Panc1 (cell line): ENCODE measurements around the gene TANK.

Source experiments
- POLR2AphosphoS5 ChIP-seq: IDR thresholded peaks from 2 replicates; pipeline ENCODE4 v1.6.1; 2012; ENCODE audit warnings: mild to moderate bottlenecking, low read depth, low read length, moderate library complexity
- SIN3A ChIP-seq: IDR thresholded peaks from 2 replicates; pipeline ENCODE4 v1.6.1; 2012; ENCODE audit warnings: low read depth, mild to moderate bottlenecking, low read length, moderate library complexity, borderline replicate concordance; ENCODE audit not compliant: insufficient read depth
- TF ChIP-seq, protein P1 (sequence below): fragments of 450-650 bp; IDR thresholded peaks from 2 replicates; pipeline ENCODE4 v1.5.1; 2017; ENCODE audit warnings: mild to moderate bottlenecking

DNA sequence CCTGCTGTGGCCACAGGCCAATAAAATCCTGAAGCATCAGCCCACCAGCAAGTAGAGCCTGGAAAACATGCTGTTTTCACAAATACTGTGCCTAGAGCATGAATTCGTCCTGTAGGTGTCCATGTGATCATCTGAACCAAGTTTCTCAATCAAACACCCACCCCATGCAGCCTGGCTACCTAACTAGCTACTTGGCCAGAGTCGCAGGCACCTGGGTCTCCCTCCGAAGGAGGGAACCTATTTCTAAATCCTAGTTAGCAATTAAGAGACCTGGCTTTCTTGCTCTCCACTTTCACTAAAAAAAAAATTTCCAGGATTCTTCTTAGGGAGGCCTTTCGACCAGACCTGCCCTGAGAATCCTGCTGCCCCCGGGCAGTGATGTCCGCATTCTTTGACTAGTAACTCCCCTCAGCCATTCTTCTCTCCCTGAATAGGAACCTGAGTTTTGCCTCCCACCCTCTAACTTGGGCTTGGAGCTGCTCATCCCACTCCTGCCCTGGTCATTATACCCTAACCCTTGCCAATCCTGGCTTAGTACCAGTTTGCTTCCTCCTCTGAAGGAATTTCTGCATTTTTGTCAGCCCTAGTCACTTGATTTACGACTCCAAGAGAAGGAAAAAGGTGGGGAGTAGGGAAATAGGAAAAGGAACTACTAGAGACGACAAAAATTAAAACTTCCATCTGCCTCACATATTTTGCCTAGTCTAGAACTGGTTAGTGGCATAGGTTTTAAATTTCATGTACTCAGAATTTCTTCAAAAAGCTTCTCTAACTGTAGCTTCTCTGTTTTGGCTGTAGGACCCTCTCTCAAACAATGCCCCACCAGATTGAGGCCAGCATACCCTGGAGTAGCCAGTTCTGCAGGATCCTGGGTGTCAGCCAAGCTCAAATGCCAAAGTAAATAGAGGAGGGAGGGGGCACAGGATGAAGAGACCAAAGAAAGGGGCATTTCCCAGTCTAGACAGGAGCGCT, 25.4 kb upstream of the TANK start:
- TF ChIP-seq, protein P1, sequence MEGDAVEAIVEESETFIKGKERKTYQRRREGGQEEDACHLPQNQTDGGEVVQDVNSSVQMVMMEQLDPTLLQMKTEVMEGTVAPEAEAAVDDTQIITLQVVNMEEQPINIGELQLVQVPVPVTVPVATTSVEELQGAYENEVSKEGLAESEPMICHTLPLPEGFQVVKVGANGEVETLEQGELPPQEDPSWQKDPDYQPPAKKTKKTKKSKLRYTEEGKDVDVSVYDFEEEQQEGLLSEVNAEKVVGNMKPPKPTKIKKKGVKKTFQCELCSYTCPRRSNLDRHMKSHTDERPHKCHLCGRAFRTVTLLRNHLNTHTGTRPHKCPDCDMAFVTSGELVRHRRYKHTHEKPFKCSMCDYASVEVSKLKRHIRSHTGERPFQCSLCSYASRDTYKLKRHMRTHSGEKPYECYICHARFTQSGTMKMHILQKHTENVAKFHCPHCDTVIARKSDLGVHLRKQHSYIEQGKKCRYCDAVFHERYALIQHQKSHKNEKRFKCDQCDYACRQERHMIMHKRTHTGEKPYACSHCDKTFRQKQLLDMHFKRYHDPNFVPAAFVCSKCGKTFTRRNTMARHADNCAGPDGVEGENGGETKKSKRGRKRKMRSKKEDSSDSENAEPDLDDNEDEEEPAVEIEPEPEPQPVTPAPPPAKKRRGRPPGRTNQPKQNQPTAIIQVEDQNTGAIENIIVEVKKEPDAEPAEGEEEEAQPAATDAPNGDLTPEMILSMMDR, result no peak
- no peak for TF ChIP-seq SIN3A
- no peak for TF ChIP-seq POLR2AphosphoS5
